ENCODE results near the gene ITGA2B. TPM values are rescaled to one million over a fixed set of nuclear protein-coding genes. Genes with fewer than 3 reads are reported as not detected.

Gene ITGA2B
- total RNA-seq, 2 donors from 2014 or later = 2.4 to 2.7 TPM

DNA sequence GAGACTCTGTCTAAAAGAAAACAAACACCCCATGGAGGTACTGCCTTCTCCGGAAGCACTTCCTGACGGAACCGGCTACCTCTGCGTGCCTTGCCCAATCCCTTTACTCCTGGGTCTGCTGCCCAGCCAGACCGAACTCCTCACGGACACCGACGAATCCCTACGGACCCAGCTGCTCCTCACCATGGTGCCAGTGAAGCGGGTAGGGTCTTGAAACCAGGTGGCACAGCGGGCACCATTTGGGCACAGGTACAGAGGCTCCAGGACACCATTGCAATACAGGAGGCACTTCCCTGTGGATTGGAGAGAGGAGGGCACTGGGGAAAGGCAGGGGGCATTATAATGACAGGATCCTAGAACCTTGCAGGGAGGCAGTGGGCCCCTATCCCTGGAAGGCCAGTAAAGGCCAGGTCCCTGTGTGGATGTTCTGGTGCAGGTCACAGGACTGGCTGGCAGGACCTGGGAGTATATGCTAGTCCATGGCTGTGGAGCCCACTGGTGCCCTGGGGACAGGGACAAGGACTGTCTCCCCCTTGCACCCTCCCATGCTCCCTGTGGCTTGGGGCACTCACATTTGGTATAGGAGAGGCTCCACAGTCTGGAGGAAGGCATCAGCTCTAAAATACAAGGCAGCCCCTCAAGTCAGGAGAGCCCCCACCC is 67.1 kb downstream of the ITGA2B start:
- intact Hi-C loops (cut with DNase I) = no loop called here
- no peak for DNase-seq
- ATAC-seq = no peak

Other genes with a start within 250 kb of the ITGA2B start
- gene HROB, start 247.7 kb downstream of the ITGA2B start, total RNA-seq = 1 to 10 TPM; 1.1 to 1.3 TPM
- gene ASB16, start 218.9 kb downstream of the ITGA2B start, total RNA-seq = 1 to 10 TPM; 4.9 to 8.7 TPM
- gene TMUB2, start 202.7 kb downstream of the ITGA2B start, total RNA-seq = 10 to 100 TPM; 22.5 to 23.1 TPM
- 10 to 100 TPM; 39.6 to 50.4 TPM for gene ATXN7L3, start 189.8 kb downstream of the ITGA2B start, total RNA-seq
- gene UBTF, start 170.0 kb downstream of the ITGA2B start, total RNA-seq = 10 to 100 TPM; 35.5 to 48.2 TPM
- gene SLC4A1, start 121.5 kb downstream of the ITGA2B start, total RNA-seq = under 1 TPM in 1 of 2 donors, not detected in 1; 0.63 TPM
- gene RUNDC3A, start 81.0 kb downstream of the ITGA2B start, total RNA-seq = 1 to 10 TPM in 1 of 2 donors, under 1 TPM in 1; 0.85 to 1.0 TPM
- gene SLC25A39, start 64.8 kb downstream of the ITGA2B start, total RNA-seq = 10 to 100 TPM; 60.9 to 62.5 TPM
- 100 to 1,000 TPM; 190 to 206 TPM for gene GRN, start 44.3 kb downstream of the ITGA2B start, total RNA-seq
- 1 to 10 TPM; 1.2 to 2.4 TPM for gene FAM171A2, start 25.8 kb downstream of the ITGA2B start, total RNA-seq
- 10 to 100 TPM; 20.8 to 28.9 TPM for gene GPATCH8, start 113.8 kb upstream of the ITGA2B start, total RNA-seq
- gene FZD2, start 167.8 kb upstream of the ITGA2B start, total RNA-seq = 1 to 10 TPM; 3.0 to 4.3 TPM